GM08714 (cell line): ENCODE measurements around the gene RBKS.
A peak's percentile ranks its signal among the peaks of the same experiment; 100 is the strongest.

Experiments
- H3K4me3 ChIP-seq: fragments of 200-500 bp; sonication (Bioruptor generic); 2 replicates; pipeline ENCODE4 v1.5.1; 2014; ENCODE audit warnings: mild to moderate bottlenecking, low read length, inconsistent platforms
- ZNF274 ChIP-seq: IDR thresholded peaks from 2 replicates; pipeline ENCODE4 v1.6.1; 2012; ENCODE audit warnings: mild to moderate bottlenecking, low read depth, low read length

Gene RBKS

GRCh38 chr2:27914805-27915175, 24.6 kb upstream of the RBKS start:
- no peak for TF ChIP-seq ZNF274
- H3K4me3 ChIP-seq: no peak overlapping the region

GRCh38 chr2:27914041-27914804, 24.0 kb upstream of the RBKS start:
- no peak overlapping the region for H3K4me3 ChIP-seq
- TF ChIP-seq ZNF274: no peak

GRCh38 chr2:27912512-27912911, 22.3 kb upstream of the RBKS start:
- no peak overlapping the region for H3K4me3 ChIP-seq
- no peak for TF ChIP-seq ZNF274

- H3K4me3 ChIP-seq: no peak overlapping the region
- no peak for TF ChIP-seq ZNF274
Measured at GRCh38 chr2:27911458-27912210, 21.4 kb upstream of the RBKS start.

GRCh38 chr2:27909901-27910300, 19.7 kb upstream of the RBKS start:
- TF ChIP-seq ZNF274: no peak
- no peak overlapping the region for H3K4me3 ChIP-seq

GRCh38 chr2:27907547-27907946, 17.4 kb upstream of the RBKS start:
- no peak for TF ChIP-seq ZNF274
- H3K4me3 ChIP-seq: no peak overlapping the region

- no peak for TF ChIP-seq ZNF274
- H3K4me3 ChIP-seq: no peak overlapping the region
Measured at GRCh38 chr2:27906074-27906473, 15.9 kb upstream of the RBKS start.

- TF ChIP-seq ZNF274: no peak
- H3K4me3 ChIP-seq: no peak overlapping the region
Measured at GRCh38 chr2:27904405-27904665, 14.1 kb upstream of the RBKS start.

- no peak overlapping the region for H3K4me3 ChIP-seq
- TF ChIP-seq ZNF274: no peak
Measured at GRCh38 chr2:27903649-27904404, 13.6 kb upstream of the RBKS start.

GRCh38 chr2:27903018-27903417, 12.8 kb upstream of the RBKS start:
- TF ChIP-seq ZNF274: no peak
- H3K4me3 ChIP-seq: no peak overlapping the region

- TF ChIP-seq ZNF274: no peak
- no peak overlapping the region for H3K4me3 ChIP-seq
Measured at GRCh38 chr2:27902098-27902497, 11.9 kb upstream of the RBKS start.

GRCh38 chr2:27901234-27901633, 11.0 kb upstream of the RBKS start:
- TF ChIP-seq ZNF274: no peak
- H3K4me3 ChIP-seq: no peak overlapping the region

- no peak overlapping the region for H3K4me3 ChIP-seq
- no peak for TF ChIP-seq ZNF274
Measured at GRCh38 chr2:27897717-27898116, 7.5 kb upstream of the RBKS start.

GRCh38 chr2:27893006-27893405, 2.8 kb upstream of the RBKS start:
- H3K4me3 ChIP-seq: no peak overlapping the region
- TF ChIP-seq ZNF274: no peak

GRCh38 chr2:27891673-27892105, 1.5 kb upstream of the RBKS start:
- TF ChIP-seq ZNF274: no peak
- peak overlapping the region; percentile 96; the same call in 1 of the 2 replicates for H3K4me3 ChIP-seq
